GM15510 (cell line): ENCODE measurements around the gene SPEF1.

Experiments
- POLR2A ChIP-seq: IDR thresholded peaks from 3 replicates; pipeline ENCODE4 v1.6.1; 2011; ENCODE audit warnings: borderline replicate concordance; ENCODE audit not compliant: insufficient read length; ENCODE audit errors: extremely low read depth

SPEF1 gene

DNA sequence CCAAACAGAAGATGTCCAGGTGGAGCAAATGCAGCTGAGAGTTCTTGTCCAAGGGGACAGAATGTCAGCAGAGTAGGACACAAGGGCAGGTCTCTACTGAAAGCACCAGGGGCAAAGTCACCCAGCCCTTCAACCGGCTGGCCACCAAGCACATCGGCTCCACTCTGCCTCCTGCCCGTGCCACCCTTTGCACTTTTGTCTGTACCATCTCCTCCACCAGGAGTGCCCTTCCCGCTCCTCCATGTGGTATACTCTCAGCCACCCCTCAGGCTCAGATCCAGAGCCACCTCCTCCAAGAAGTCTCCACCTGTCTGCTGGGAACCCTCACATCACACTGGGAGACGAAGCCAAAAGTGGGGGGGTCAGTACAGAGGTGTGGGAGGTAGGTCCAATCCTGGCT, 52.9 kb downstream of the SPEF1 start:
- TF ChIP-seq POLR2A, result no peak
